A549 (cell line): Measurements from ENCODE around the gene RPN2. TPM values are rescaled to one million over a fixed set of nuclear protein-coding genes. Genes with fewer than 3 reads are reported as not detected.
A peak's percentile ranks its signal among the peaks of the same experiment; 100 is the strongest.

Experiments
- ATAC-seq, 2 experiments: fragments of 200-7000 bp in 1 of 2; fragments of >200 bp in 1 of 2; cut with Nextera tagmentation in 1 of 2; cut with Tn5 transposase in 1 of 2; 3 replicates each; pipeline versions ENCODE4 v1.8.0 to v1.9.1; 2018 to 2020; ENCODE audit warnings: mild to moderate bottlenecking in 1 of 2, moderate library complexity in 1 of 2
- CTCF ChIA-PET: fragments of 300-600 bp; sonication (Branson Sonifier 250); formaldehyde crosslinking; extraction: SDS; loops from one replicate; lab custom pipeline; 2021; ENCODE audit warnings: antibody characterized with exemption, inconsistent platforms; lab: Yijun Ruan, JAX
- POLR2A ChIA-PET: fragments of 350-600 bp; formaldehyde crosslinking; extraction: SDS; loops from one replicate; lab custom pipeline; 2021; ENCODE audit warnings: antibody characterized with exemption, inconsistent platforms; lab: Yijun Ruan, JAX
- DNase-seq, 2 experiments: peaks; one replicate each; pipeline versions ENCODE4 v3.0.0 to v3.0.0-alpha.2; 2011 to 2016; ENCODE audit warnings: low read depth in 1 of 2, low spot score in 1 of 2
- FAIRE-seq: peaks from 2 replicates; lab custom pipeline; 2011; peaks lifted over from hg19 to GRCh38; lab: Jason Lieb, UNC
- H3K27ac ChIP-seq, 2 experiments: fragments of >200 bp; sonication (Bioruptor Twin); formaldehyde crosslinking; 3 replicates each; pipeline ENCODE4 v1.5.1; 2016 to 2017
- H3K4me1 ChIP-seq: fragments of >200 bp; sonication (Bioruptor Twin); formaldehyde crosslinking; 3 replicates; pipeline ENCODE4 v1.6.1; 2016
- H3K4me2 ChIP-seq: fragments of >200 bp; sonication (Bioruptor Twin); formaldehyde crosslinking; 3 replicates; pipeline ENCODE4 v1.6.1; 2016
- H3K4me3 ChIP-seq: fragments of >200 bp; sonication (Bioruptor Twin); formaldehyde crosslinking; 3 replicates; pipeline ENCODE4 v1.5.1; 2016
- H3K9me3 ChIP-seq: fragments of >200 bp; sonication (Bioruptor Twin); formaldehyde crosslinking; 3 replicates; pipeline ENCODE4 v1.6.1; 2016
- CHD4 ChIP-seq: fragments of 200-600 bp; sonication (generic); IDR thresholded peaks from 2 replicates; pipeline ENCODE4 v1.6.1; 2016; ENCODE audit warnings: antibody characterized with exemption, mild to moderate bottlenecking, borderline replicate concordance
- FOSL2 ChIP-seq, 2 experiments: fragments of 450-650 bp in 1 of 2; fragments of >200 bp in 1 of 2; sonication (Bioruptor Twin) in 1 of 2; formaldehyde crosslinking; IDR thresholded peaks; 2 replicates each; pipeline versions ENCODE4 v1.5.0 to v1.6.1; 2016 to 2020; ENCODE audit warnings: mild to moderate bottlenecking in 1 of 2, moderate library complexity in 1 of 2
- FOXS1 ChIP-seq: fragments of 250-450 bp; sonication (Bioruptor Pico); IDR thresholded peaks from 2 replicates; pipeline ENCODE4 v1.5.0; 2020; ENCODE audit warnings: mild to moderate bottlenecking, moderate library complexity
- GATA3 ChIP-seq: IDR thresholded peaks from 2 replicates; pipeline ENCODE4 v1.6.1; 2012; ENCODE audit warnings: borderline replicate concordance
- HOXB13 ChIP-seq: fragments of 250-450 bp; sonication (Bioruptor Pico); IDR thresholded peaks from 2 replicates; pipeline ENCODE4 v1.5.0; 2020; ENCODE audit warnings: low read depth, mild to moderate bottlenecking, moderate library complexity
- JUNB ChIP-seq: fragments of >200 bp; sonication (Bioruptor Twin); formaldehyde crosslinking; IDR thresholded peaks from 2 replicates; pipeline ENCODE4 v1.6.1; 2016
- KDM1A ChIP-seq: fragments of 200-600 bp; sonication (generic); IDR thresholded peaks from 2 replicates; pipeline ENCODE4 v1.6.1; 2016; ENCODE audit warnings: low read depth, mild to moderate bottlenecking
- MAFK ChIP-seq: fragments of 450-650 bp; IDR thresholded peaks from 2 replicates; pipeline ENCODE4 v1.6.1; 2014; ENCODE audit not compliant: partially characterized antibody
- NPAS2 ChIP-seq: fragments of 250-450 bp; sonication (Bioruptor Pico); IDR thresholded peaks from 2 replicates; pipeline ENCODE4 v1.8.0; 2022; ENCODE audit warnings: mild to moderate bottlenecking, moderate library complexity, borderline replicate concordance
- RAD21 ChIP-seq, 2 experiments: fragments of >200 bp in 1 of 2; sonication (Bioruptor Twin) in 1 of 2; formaldehyde crosslinking in 1 of 2; IDR thresholded peaks in 1 of 2; conservative IDR thresholded peaks in 1 of 2; 2 replicates in 1 of 2; 3 replicates in 1 of 2; pipeline ENCODE4 v1.6.1; 2012 to 2018; ENCODE audit warnings: inconsistent platforms in 1 of 2
- RARB ChIP-seq: fragments of 250-450 bp; sonication (Bioruptor Pico); IDR thresholded peaks from 2 replicates; pipeline ENCODE4 v1.8.0; 2021; ENCODE audit warnings: mild to moderate bottlenecking, moderate library complexity
- TFCP2L1 ChIP-seq: fragments of 250-450 bp; sonication (Bioruptor Pico); IDR thresholded peaks from 2 replicates; pipeline ENCODE4 v1.5.0; 2021; ENCODE audit warnings: mild to moderate bottlenecking
- ZC3H11A ChIP-seq: fragments of 450-650 bp; IDR thresholded peaks from 2 replicates; pipeline ENCODE4 v1.6.1; 2014; ENCODE audit warnings: antibody characterized with exemption, mild to moderate bottlenecking
- WGBS: methylation state at CpG from one replicate; pipeline ENCODE4 v1.1.6; 2017; ENCODE audit errors: missing lambda C conversion rate; 5-methylcytosine and 5-hydroxymethylcytosine counted together
- polyA plus RNA-seq, 4 experiments: library from polyadenylated mRNA; depleted of rRNA in 3 of 4; stranded (reverse); fragments of >200 nt; fragmentation: RNase III in 1 of 4; extraction: RNeasy Plus Mini Kit Qiagen cat#74134 plus additional on column Dnase treatment in 1 of 4; gene quantifications; 2 replicates in 3 of 4; 3 replicates in 1 of 4; pipeline ENCODE4 v1.2.3, GENCODE V29; 2011 to 2017
- TF ChIP-seq, protein P1 (sequence below): fragments of >200 bp; sonication (Bioruptor Twin); formaldehyde crosslinking; IDR thresholded peaks from 3 replicates; pipeline ENCODE4 v1.5.1; 2016
- TF ChIP-seq, protein P2 (sequence below): fragments of >200 bp; sonication (Bioruptor Twin); formaldehyde crosslinking; IDR thresholded peaks from 2 replicates; pipeline ENCODE4 v1.6.1; 2016
- TF ChIP-seq, protein P3 (sequence below): fragments of 250-450 bp; sonication (Bioruptor Pico); IDR thresholded peaks from 2 replicates; pipeline ENCODE4 v1.5.0; 2020; ENCODE audit warnings: low read depth, mild to moderate bottlenecking, moderate library complexity
- TF ChIP-seq, protein P4 (sequence below): IDR thresholded peaks from 2 replicates; pipeline ENCODE4 v1.6.1; 2012
- TF ChIP-seq, protein P5 (sequence below): IDR thresholded peaks from 2 replicates; pipeline ENCODE4 v1.6.1; 2012

The RPN2 gene
- polyA plus RNA-seq, 2 of the 4 experiments (the other 2 are of a cell fraction) = 282 to 391 TPM

DNA sequence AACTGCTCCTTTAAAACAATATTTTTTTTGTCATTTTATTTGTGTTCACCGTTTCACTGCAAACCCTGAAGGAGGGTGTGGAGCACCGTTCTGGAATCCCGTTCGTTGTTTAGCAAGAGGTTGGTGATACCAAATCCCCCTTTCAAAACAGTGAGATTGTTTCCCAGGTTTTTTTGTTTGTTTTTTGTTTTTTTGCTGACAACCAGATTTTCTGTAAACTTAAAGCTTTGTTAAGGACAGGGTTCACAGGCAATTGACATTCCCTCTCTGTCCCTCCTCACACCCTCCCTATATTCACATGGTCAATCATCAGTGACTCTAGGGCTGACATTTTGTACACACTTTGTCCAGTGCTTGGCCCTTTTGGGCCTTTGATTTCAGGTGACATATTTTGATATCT is 21.2 kb downstream of the RPN2 start:
- FAIRE-seq (no peak), DNase-seq (no peak)
- WGBS = 93% methylated on average over 4 of the region's 4 CpGs
- H3K9me3 ChIP-seq = no peaks in the 10 kb centered on the region
- peaks cover 7% of the 10 kb centered on the region; the same call in 2 of the 3 replicates for H3K4me1 ChIP-seq
- CTCF ChIA-PET = interaction anchor here (0.6 to 3.1 kb wide), 9 partner anchors 10 to 1330 kb away, joined by 3 to 24 read pairs (median 4); no protein-coding TSS in a partner anchor
- no peak overlapping the region for H3K27ac ChIP-seq
- TF ChIP-seq MAFK (peak; percentile 73), FOXS1 (CRISPR knock-in tag) (no peak)
- TF ChIP-seq, all 56 proteins: peak for 1
- no peak overlapping the region for H3K4me3 ChIP-seq
- no peak for ATAC-seq
- no peak overlapping the region for H3K4me2 ChIP-seq
- POLR2A ChIA-PET = no interaction called here

DNA sequence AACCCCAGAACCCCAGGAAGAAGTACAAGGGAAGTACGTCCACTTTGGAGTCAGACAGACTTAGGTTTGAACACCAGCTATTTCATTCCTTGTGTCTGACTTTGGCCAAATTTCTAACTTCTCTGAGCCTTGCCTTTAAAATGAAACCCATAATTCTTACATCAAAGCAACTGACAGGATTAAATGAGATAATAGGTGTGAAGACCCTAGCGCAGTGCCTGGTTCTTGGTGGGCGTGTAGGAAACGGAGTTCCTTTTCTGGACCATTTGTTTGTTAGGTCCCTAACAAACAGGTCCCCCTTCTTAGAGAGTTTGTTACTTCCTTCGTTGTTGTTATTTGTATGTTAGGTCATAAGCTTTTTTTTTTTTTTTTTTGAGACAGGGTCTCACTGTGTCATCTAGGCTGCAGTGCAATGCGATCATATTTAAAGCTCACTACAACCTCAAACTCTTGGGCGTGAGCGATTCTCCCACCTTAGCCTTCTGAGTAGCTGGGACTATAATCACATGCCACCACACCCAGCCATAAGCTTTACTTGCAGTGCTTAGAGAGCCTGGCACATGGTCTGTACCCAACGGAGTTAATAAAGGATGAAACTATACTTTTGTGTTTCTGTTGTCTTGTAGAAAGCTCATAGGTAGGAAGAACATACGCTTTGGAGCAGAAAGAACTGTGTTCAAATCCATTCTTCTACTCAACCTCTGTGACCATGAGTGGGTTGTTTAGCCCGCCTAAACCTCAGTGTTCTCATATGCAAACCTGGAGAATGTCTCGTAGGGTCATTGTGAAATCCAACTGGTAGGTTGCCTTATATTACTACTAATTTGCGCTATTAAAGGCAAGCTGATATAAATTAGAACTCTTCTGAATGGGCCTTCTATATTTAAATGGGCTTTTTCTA is 22.0 kb downstream of the RPN2 start:
- ATAC-seq = no peak
- 92% methylated on average over 13 of the region's 13 CpGs for WGBS
- no peak overlapping the region for H3K4me3 ChIP-seq
- ChIA-PET CTCF (interaction anchor here (0.6 to 3.1 kb wide), 11 partner anchors 10 to 1329 kb away, joined by 3 to 24 read pairs (median 4); no protein-coding TSS in a partner anchor), POLR2A (interaction anchor here (0.7 kb wide), 1 partner anchor 22 kb away, joined by 3 read pairs; the partner anchor contains the start of genes MROH8 and RPN2)
- TF ChIP-seq, protein P1, sequence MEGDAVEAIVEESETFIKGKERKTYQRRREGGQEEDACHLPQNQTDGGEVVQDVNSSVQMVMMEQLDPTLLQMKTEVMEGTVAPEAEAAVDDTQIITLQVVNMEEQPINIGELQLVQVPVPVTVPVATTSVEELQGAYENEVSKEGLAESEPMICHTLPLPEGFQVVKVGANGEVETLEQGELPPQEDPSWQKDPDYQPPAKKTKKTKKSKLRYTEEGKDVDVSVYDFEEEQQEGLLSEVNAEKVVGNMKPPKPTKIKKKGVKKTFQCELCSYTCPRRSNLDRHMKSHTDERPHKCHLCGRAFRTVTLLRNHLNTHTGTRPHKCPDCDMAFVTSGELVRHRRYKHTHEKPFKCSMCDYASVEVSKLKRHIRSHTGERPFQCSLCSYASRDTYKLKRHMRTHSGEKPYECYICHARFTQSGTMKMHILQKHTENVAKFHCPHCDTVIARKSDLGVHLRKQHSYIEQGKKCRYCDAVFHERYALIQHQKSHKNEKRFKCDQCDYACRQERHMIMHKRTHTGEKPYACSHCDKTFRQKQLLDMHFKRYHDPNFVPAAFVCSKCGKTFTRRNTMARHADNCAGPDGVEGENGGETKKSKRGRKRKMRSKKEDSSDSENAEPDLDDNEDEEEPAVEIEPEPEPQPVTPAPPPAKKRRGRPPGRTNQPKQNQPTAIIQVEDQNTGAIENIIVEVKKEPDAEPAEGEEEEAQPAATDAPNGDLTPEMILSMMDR = no peak
- TF ChIP-seq, protein P2, sequence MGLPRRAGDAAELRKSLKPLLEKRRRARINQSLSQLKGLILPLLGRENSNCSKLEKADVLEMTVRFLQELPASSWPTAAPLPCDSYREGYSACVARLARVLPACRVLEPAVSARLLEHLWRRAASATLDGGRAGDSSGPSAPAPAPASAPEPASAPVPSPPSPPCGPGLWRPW = no peak
- TF ChIP-seq GATA3 (no peak), TFCP2L1 (CRISPR knock-in tag) (no peak), CHD4 (no peak), KDM1A (no peak), RARB (CRISPR knock-in tag) (no peak), ZC3H11A (no peak), NPAS2 (CRISPR knock-in tag) (no peak), FOSL2 (IDR thresholded peaks at IDR 0.05) (no peak), FOSL2 (CRISPR knock-in tag; IDR thresholded peaks at IDR 0.05) (no peak), RAD21 (conservative IDR thresholded peaks at IDR 0.05 in 1 of 2, IDR thresholded peaks at IDR 0.05 in 1 of 2) (no peak), HOXB13 (no peak), JUNB (no peak)
- TF ChIP-seq, protein P3, sequence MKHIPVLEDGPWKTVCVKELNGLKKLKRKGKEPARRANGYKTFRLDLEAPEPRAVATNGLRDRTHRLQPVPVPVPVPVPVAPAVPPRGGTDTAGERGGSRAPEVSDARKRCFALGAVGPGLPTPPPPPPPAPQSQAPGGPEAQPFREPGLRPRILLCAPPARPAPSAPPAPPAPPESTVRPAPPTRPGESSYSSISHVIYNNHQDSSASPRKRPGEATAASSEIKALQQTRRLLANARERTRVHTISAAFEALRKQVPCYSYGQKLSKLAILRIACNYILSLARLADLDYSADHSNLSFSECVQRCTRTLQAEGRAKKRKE = no peak
- TF ChIP-seq, protein P4, sequence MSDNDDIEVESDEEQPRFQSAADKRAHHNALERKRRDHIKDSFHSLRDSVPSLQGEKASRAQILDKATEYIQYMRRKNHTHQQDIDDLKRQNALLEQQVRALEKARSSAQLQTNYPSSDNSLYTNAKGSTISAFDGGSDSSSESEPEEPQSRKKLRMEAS = no peak
- TF ChIP-seq, protein P5, sequence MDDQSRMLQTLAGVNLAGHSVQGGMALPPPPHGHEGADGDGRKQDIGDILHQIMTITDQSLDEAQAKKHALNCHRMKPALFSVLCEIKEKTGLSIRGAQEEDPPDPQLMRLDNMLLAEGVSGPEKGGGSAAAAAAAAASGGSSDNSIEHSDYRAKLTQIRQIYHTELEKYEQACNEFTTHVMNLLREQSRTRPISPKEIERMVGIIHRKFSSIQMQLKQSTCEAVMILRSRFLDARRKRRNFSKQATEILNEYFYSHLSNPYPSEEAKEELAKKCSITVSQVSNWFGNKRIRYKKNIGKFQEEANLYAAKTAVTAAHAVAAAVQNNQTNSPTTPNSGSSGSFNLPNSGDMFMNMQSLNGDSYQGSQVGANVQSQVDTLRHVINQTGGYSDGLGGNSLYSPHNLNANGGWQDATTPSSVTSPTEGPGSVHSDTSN = no peak
- FAIRE-seq = no peak
- no peak for DNase-seq
- no peak overlapping the region for H3K4me2 ChIP-seq
- H3K9me3 ChIP-seq = no peaks in the 10 kb centered on the region
- H3K4me1 ChIP-seq = peaks cover 7% of the 10 kb centered on the region; the same call in 2 of the 3 replicates
- H3K27ac ChIP-seq = no peak overlapping the region
